HepG2 (cell line): ENCODE measurements around the gene ATP5MG. TPM values are rescaled to one million over a fixed set of nuclear protein-coding genes. Genes with fewer than 3 reads are reported as not detected.

Experiments used
- ATF7-NPFF ChIP-seq: sonication (generic); formaldehyde crosslinking; IDR thresholded peaks from 2 replicates; pipeline ENCODE4 v1.8.1; 2023; ENCODE audit warnings: mild to moderate bottlenecking, low read depth, missing genetic modification reagents, moderate library complexity
- CAMTA2 ChIP-seq: sonication (generic); formaldehyde crosslinking; IDR thresholded peaks from 2 replicates; pipeline ENCODE4 v1.4.0; 2020; ENCODE audit warnings: mild to moderate bottlenecking, missing genetic modification reagents, borderline replicate concordance
- CENPX ChIP-seq: sonication (generic); formaldehyde crosslinking; IDR thresholded peaks from 2 replicates; pipeline ENCODE4 v1.9.0; 2021; ENCODE audit warnings: mild to moderate bottlenecking, missing genetic modification reagents, moderate library complexity
- HIVEP1 ChIP-seq: sonication (generic); formaldehyde crosslinking; IDR thresholded peaks from 2 replicates; pipeline ENCODE4 v1.4.0; 2020; ENCODE audit warnings: mild to moderate bottlenecking, missing genetic modification reagents
- MTF2 ChIP-seq: sonication (generic); formaldehyde crosslinking; IDR thresholded peaks from 2 replicates; pipeline ENCODE4 v1.5.0; 2020; ENCODE audit warnings: missing genetic modification reagents, borderline replicate concordance
- NR2F2 ChIP-seq: IDR thresholded peaks from 2 replicates; pipeline ENCODE4 v1.6.1; 2012; ENCODE audit warnings: low read depth, inconsistent platforms, borderline replicate concordance
- NR3C1 ChIP-seq: sonication (generic); formaldehyde crosslinking; IDR thresholded peaks from 2 replicates; pipeline ENCODE4 v1.4.0; 2020; ENCODE audit warnings: missing genetic modification reagents
- PAF1 ChIP-seq: IDR thresholded peaks from 2 replicates; pipeline ENCODE4 v1.6.1; 2016; ENCODE audit warnings: missing genetic modification reagents, missing compliant biosample characterization
- POGK ChIP-seq: sonication (generic); formaldehyde crosslinking; conservative IDR thresholded peaks from 2 replicates; pipeline ENCODE4 v1.8.0; 2022; ENCODE audit warnings: mild to moderate bottlenecking, moderate library complexity, missing genetic modification reagents
- POLR2AphosphoS2 ChIP-seq: IDR thresholded peaks from 2 replicates; pipeline ENCODE4 v1.6.1; 2011; ENCODE audit warnings: low read depth, low read length, improper control_type of control experiment
- THRA ChIP-seq: sonication (generic); formaldehyde crosslinking; IDR thresholded peaks from 2 replicates; pipeline ENCODE4 v1.4.0; 2020; ENCODE audit warnings: missing genetic modification reagents, borderline replicate concordance
- ZBTB37 ChIP-seq: sonication (generic); formaldehyde crosslinking; IDR thresholded peaks from 2 replicates; pipeline ENCODE4 v1.4.0; 2020; ENCODE audit warnings: mild to moderate bottlenecking, missing genetic modification reagents
- ZBTB46 ChIP-seq: sonication (generic); formaldehyde crosslinking; IDR thresholded peaks from 2 replicates; pipeline ENCODE4 v1.4.0; 2020; ENCODE audit warnings: mild to moderate bottlenecking, missing genetic modification reagents, borderline replicate concordance
- ZNF225 ChIP-seq: sonication (generic); formaldehyde crosslinking; IDR thresholded peaks from 2 replicates; pipeline ENCODE4 v1.4.0; 2020; ENCODE audit warnings: mild to moderate bottlenecking, missing genetic modification reagents
- ZNF274 ChIP-seq: sonication (generic); formaldehyde crosslinking; IDR thresholded peaks from 2 replicates; pipeline ENCODE4 v1.5.1; 2020; ENCODE audit warnings: mild to moderate bottlenecking, missing genetic modification reagents
- ZNF503 ChIP-seq: sonication (generic); formaldehyde crosslinking; IDR thresholded peaks from 2 replicates; pipeline ENCODE4 v1.4.0; 2020; ENCODE audit warnings: missing genetic modification reagents
- ZNF549 ChIP-seq: sonication (generic); formaldehyde crosslinking; IDR thresholded peaks from 2 replicates; pipeline ENCODE4 v1.5.0; 2020; ENCODE audit warnings: missing genetic modification reagents
- ZNF839 ChIP-seq: sonication (generic); formaldehyde crosslinking; IDR thresholded peaks from 2 replicates; pipeline ENCODE4 v1.4.0; 2020; ENCODE audit warnings: missing genetic modification reagents, mild to moderate bottlenecking, borderline replicate concordance
- ZNF879 ChIP-seq: sonication (generic); formaldehyde crosslinking; IDR thresholded peaks from 2 replicates; pipeline ENCODE4 v1.8.1; 2023; ENCODE audit warnings: missing genetic modification reagents
- polyA plus RNA-seq, 8 experiments: library from polyadenylated mRNA; depleted of rRNA in 3 of 8; stranded (reverse) in 7 of 8; unstranded in 1 of 8; fragments of >200 nt; fragmentation: Illumina TruSeq in 4 of 8; extraction: Trizol in 4 of 8; gene quantifications; 2 replicates each; pipeline versions ENCODE4 v1.2.1 to v1.2.3, GENCODE V29; 2011 to 2016; ENCODE audit warnings: low read depth in 4 of 8, missing spikeins in 1 of 8, mixed read lengths in 1 of 8; ENCODE audit not compliant: insufficient read depth in 1 of 8
- total RNA-seq, 5 experiments: library from RNA; depleted of rRNA; stranded (reverse); fragments of >200 nt; fragmentation: Illumina TruSeq; extraction: Trizol; gene quantifications; 2 replicates each; pipeline ENCODE4 v1.2.3, GENCODE V29; 2016; ENCODE audit warnings: low read depth in 1 of 5

Gene ATP5MG
- total and polyA plus RNA-seq, 2 of the 13 experiments (the other 11 are each of a cell fraction or from before 2014, with no cell fraction given), result 260 to 320 TPM

GRCh38 chr11:118401151-118401879 is at the start of gene ATP5MG (continued):
- TF ChIP-seq NR2F2 (no peak; the same call in 1 of the 2 replicates), POGK (CRISPR knock-in tag) (no peak), MTF2 (CRISPR knock-in tag) (no peak), ZNF225 (CRISPR knock-in tag) (no peak), ZNF503 (CRISPR knock-in tag) (no peak), CENPX (no peak), ZNF274 (CRISPR knock-in tag) (peak; percentile 83), PAF1 (CRISPR knock-in tag) (no peak), ZBTB37 (no peak), ZNF549 (CRISPR knock-in tag) (no peak), ZNF879 (CRISPR knock-in tag) (no peak), ZNF839 (CRISPR knock-in tag) (0 out of 2 replicates have a peak, but pooled peaks have one; percentile 84), CAMTA2 (CRISPR knock-in tag) (peak; percentile 65; the same call in 1 of the 2 replicates), POLR2AphosphoS2 (no peak), HIVEP1 (CRISPR knock-in tag) (no peak), THRA (CRISPR knock-in tag) (no peak), NR3C1 (CRISPR knock-in tag) (no peak), ZBTB46 (CRISPR knock-in tag) (no peak), ATF7-NPFF (CRISPR knock-in tag) (no peak)
